Measurements from ENCODE around the gene NAT16.
A peak's percentile ranks its signal among the peaks of the same experiment; 100 is the strongest.

NAT16 gene

DNA sequence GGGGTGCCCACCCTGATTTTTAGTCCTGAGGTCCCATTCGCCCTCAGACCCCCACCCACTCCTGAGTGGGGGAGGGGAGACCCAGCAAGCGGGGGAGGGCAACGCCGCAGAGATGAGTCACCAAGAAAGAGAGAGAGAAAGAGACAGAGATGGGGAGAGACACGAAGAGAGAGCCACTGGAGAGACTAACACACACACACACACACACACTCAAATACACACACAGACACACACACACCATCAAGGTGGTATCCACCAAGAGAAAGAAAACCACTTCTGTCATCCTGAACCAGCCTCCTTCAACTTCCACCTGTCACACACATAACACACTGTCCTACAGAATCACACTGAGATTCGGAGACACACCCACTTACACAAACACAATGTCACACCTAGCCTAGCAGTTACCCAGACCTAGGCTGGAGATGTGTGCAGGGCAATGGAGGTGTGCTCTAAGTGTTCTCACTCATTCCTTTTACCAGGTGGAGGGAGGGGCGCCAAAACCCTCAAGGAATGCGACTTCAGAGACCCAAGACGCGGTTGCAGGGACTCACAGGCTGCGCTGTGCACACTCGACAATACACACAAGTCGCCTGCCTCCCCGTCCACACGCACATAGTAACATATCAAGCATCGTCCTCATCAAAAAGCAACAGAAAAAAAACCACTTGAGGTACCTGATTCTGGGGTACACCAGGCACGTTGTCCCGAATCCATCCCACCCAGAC is 10.8 kb downstream of the NAT16 start:
- Histone ChIP-seq H3K27me3 (ENCODE audit: insufficient read depth, low read length) (peaks cover 99% of the 10 kb centered on the region), H3K4me3 (ENCODE audit: low read length) (peak overlapping the region; percentile 75), H3K9ac (ENCODE audit: low read depth, low read length) (no peak overlapping the region)

DNA sequence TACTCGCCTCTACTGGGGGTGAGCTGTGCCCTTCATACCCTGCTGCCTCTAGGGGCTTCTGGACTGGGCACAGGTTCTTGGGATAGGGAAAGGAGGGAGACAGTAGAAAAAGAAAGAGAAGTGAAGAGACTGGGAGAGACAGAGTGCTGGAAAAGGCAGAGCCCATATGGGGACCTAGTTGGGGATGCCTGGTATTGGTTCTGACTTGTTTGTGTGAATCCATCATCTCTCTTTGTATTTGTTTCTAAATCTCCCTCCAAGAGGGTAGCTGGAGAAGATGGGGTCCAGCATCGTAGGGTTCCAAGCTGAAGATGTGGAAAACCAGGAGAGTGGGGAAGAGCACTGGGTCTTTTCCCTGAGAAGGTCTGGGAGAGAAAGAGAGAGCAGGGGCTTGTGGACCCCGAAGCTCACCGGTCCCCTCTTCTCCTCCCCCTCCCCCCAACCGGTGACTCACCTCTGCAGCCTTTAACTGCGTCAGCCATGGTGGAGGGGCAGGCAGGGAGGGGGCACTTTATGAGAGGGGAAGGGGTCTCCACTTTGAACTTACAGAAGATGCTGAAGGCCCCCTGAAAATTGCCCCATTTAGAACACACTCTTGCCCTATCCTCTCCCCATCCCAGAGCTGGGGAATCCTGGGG is 11.6 kb downstream of the NAT16 start:
- H3K4me1 ChIP-seq (ENCODE audit: insufficient read depth, low read length) = peaks cover 31% of the 10 kb centered on the region
- no peak overlapping the region for H3K27ac ChIP-seq (ENCODE audit: low read length)
- H3K9me3 ChIP-seq (ENCODE audit: insufficient read depth, low read depth, low read length) = no peaks in the 10 kb centered on the region
- H3K9ac ChIP-seq (ENCODE audit: low read depth, low read length) = no peak overlapping the region
- no peaks in the 10 kb centered on the region for H3K36me3 ChIP-seq (ENCODE audit: insufficient read depth, low read depth, low read length)
- peak overlapping the region; percentile 75; the same call in 1 of the 2 replicates for H3K4me3 ChIP-seq (ENCODE audit: low read length)
- H3K27me3 ChIP-seq (ENCODE audit: insufficient read depth, low read length) = peaks cover 99% of the 10 kb centered on the region

More for the DNA sequence above, 10.8 kb downstream of the NAT16 start:
- Histone ChIP-seq H3K36me3 (ENCODE audit: insufficient read depth, low read depth, low read length) (no peaks in the 10 kb centered on the region), H3K27ac (ENCODE audit: low read length) (no peak overlapping the region), H3K4me1 (ENCODE audit: insufficient read depth, low read length) (peaks cover 31% of the 10 kb centered on the region), H3K9me3 (ENCODE audit: insufficient read depth, low read depth, low read length) (no peaks in the 10 kb centered on the region)

DNA sequence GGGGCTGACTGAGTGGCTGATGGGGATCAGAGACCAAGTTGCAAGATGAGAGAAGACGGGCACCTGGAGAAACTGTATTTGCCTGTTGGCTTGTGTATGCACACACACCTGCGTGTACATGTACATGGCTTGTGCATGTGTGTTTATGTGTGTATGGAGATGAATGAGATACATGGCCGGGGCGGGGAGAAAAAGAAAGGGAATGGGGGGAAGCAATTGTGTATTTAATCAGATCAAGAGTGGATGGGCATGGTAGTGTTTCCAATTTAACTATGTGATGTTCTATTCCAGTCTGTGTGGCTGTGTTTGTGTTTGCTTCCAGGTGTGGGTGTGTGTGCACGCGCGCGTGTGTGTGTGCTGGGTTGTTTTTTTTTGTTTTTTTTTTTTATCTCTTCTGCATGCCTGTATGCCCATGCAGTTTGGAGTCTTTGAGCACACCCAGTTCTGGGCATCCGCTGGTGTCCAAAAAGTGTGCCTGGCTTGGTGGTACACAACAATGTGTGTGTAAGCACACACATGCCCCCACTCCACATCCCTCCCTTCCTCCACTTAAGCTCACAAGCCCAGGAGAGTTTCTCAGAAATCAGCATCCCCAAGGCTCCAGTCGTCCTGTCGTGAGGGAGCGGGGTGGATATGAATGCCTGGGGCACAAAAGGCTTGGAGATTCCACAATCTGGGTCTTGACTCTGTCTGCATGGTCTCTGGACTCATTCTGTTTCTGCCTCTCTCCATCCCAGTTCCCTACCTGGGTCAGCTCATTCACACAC is 12.3 kb downstream of the NAT16 start:
- Histone ChIP-seq H3K36me3 (ENCODE audit: insufficient read depth, low read depth, low read length) (no peaks in the 10 kb centered on the region), H3K9me3 (ENCODE audit: insufficient read depth, low read depth, low read length) (no peaks in the 10 kb centered on the region), H3K4me3 (ENCODE audit: low read length) (peak overlapping the region; percentile 75; the same call in 1 of the 2 replicates), H3K4me1 (ENCODE audit: insufficient read depth, low read length) (peaks cover 31% of the 10 kb centered on the region), H3K9ac (ENCODE audit: low read depth, low read length) (no peak overlapping the region), H3K27ac (ENCODE audit: low read length) (no peak overlapping the region), H3K27me3 (ENCODE audit: insufficient read depth, low read length) (peaks cover 95% of the 10 kb centered on the region)

DNA sequence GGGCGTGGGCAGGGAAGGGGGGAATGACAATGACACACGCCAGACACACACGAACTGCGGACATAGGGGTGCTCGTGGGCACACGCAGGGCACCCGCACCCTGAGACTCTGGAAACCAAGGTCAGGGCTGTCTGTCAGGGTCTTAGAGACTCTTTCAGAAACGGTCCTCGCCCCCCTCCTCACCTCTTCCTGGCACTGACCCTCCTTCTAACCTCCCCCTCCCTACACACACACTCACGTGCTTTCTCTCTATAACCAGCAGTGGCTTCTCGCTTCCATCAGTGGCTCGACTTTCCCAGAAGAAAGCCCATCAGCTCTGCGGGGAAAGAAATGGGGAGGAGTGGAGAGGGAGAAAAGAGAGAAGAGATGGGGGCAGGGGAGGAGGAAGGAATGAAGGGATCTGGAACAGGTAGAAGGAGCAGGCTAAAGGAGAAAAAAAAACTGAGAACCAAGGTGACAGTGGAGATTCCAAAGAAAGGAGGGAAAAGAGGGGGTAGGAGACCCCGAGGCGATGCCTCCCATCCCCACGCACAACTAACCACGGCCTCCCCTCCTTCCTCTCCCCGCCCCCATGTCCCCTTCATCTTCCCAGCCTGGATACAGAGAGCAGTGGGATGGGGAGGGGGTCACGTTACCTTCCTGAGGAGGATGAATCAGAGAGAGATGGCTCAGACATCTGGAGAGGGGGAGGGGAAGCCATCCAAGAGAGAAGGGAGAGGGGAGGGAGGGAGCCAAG is 13.0 kb downstream of the NAT16 start:
- Histone ChIP-seq H3K9ac (ENCODE audit: low read depth, low read length) (no peak overlapping the region; the same call in 1 of the 2 replicates), H3K4me3 (ENCODE audit: low read length) (peak overlapping the region; percentile 75), H3K9me3 (ENCODE audit: insufficient read depth, low read depth, low read length) (no peaks in the 10 kb centered on the region), H3K4me1 (ENCODE audit: insufficient read depth, low read length) (peaks cover 34% of the 10 kb centered on the region), H3K27me3 (ENCODE audit: insufficient read depth, low read length) (peaks cover 94% of the 10 kb centered on the region), H3K27ac (ENCODE audit: low read length) (no peak overlapping the region), H3K36me3 (ENCODE audit: insufficient read depth, low read depth, low read length) (no peaks in the 10 kb centered on the region)

DNA sequence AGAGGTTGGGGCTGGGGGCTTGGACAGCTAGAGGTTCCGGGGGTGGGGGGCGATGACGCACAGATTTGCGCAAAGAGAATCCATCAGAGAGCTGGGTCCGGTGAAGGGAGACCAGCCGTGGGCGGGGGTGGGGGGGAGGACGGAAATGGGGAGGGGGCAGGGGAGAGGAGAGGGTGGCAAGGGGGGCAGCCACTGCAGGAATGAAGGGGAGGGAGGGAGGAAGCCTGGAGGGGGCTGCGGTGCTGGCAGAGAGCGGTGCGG is 13.5 kb downstream of the NAT16 start:
- Histone ChIP-seq H3K4me3 (ENCODE audit: low read length) (peak overlapping the region; percentile 75; the same call in 1 of the 2 replicates), H3K27me3 (ENCODE audit: insufficient read depth, low read length) (peaks cover 92% of the 10 kb centered on the region), H3K4me1 (ENCODE audit: insufficient read depth, low read length) (peaks cover 35% of the 10 kb centered on the region), H3K9ac (ENCODE audit: low read depth, low read length) (no peak overlapping the region; the same call in 1 of the 2 replicates), H3K9me3 (ENCODE audit: insufficient read depth, low read depth, low read length) (no peaks in the 10 kb centered on the region), H3K27ac (ENCODE audit: low read length) (no peak overlapping the region), H3K36me3 (ENCODE audit: insufficient read depth, low read depth, low read length) (no peaks in the 10 kb centered on the region)

DNA sequence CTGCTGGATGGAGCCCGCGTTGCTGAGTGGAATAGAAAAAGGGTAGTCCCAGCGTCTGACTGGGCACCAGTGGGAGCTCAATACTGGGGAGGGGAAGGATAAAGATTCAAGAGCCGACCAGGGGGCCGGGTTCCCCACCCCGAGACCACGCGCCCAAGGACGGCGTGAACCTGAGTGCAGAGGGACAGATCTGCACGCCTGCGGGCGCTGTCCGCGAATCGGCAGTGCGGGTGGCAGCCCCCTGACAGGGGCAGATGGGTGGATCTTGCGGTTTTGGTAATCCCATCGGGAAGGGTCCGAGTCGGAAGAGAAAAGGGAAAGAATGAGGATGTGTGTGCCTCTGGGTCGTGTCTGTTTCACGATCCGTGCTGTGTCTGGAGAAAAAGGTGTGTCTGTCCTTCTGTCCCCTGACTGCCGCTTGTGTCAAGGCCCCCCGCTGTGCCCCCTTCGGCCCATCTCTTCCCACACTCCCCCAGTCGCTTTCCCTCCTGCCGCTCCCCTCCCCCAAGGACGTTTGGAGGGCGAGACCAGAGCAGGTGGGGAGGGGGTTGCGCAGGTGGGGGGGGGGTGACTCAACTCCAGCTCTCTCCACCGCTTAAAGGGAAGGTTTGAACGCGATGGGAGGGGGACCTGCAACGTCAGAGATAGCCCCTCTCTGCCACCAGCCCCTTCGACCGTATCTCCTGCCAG is 14.0 kb downstream of the NAT16 start:
- no peaks in the 10 kb centered on the region for H3K9me3 ChIP-seq (ENCODE audit: insufficient read depth, low read depth, low read length)
- H3K4me1 ChIP-seq (ENCODE audit: insufficient read depth, low read length) = peaks cover 37% of the 10 kb centered on the region
- peaks cover 87% of the 10 kb centered on the region for H3K27me3 ChIP-seq (ENCODE audit: insufficient read depth, low read length)
- H3K27ac ChIP-seq (ENCODE audit: low read length) = no peak overlapping the region
- no peak overlapping the region for H3K9ac ChIP-seq (ENCODE audit: low read depth, low read length)
- no peaks in the 10 kb centered on the region for H3K36me3 ChIP-seq (ENCODE audit: insufficient read depth, low read depth, low read length)
- H3K4me3 ChIP-seq (ENCODE audit: low read length) = peak overlapping the region; percentile 75

DNA sequence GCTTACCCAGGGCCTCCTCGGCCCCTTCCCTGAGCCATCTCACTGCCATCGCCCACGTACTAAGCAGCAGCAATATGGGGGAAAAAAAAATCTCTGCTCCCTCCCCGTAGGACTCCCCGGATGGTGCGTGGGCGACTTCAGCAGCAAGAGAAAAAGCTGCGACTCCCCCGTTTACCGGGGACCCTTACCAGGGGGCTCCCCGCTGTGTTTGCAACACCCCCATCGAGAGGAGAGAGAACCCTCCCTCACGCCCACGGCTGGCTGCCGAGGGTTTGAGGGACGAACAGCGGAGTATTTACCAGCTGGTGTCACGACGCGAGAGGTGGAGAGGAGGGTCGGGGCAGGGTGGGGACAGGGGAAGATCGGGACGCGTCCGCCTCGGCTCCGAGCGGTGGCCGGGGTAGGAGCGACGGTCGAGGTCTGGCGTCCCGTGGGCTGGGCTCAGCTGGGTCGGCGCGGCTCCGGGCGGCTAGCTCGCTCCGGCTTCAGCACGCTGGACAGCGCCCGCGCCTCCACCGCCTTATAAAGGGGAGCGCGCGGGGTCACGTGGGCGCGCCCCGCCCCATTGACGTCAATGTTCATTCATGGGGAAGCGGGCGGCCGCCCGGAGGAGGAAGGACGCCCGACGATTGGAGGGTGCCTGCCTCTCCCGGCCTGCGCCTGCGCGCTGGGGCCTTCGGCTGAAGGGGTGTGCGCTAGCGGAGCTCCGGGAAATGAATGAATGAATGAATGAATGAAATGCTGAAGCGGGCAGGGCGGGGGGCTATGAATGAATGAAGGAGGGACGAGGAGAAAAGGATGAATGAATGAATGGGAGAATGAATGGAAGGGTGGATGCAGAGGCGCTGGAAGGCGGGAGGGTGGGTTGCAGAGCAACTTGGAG is 14.8 kb downstream of the NAT16 start, which contains the start of gene VGF:
Gene VGF (minus strand): TSS at position 495 of the 883 bp plus-strand sequence. CDS start 726 bp downstream, outside the sequence.
- Histone ChIP-seq H3K27ac (ENCODE audit: low read length) (no peak within 1 kb of the TSS), H3K27me3 (ENCODE audit: insufficient read depth, low read length) (peaks cover 79% of the 10 kb centered on the region), H3K4me1 (ENCODE audit: insufficient read depth, low read length) (peaks cover 37% of the 10 kb centered on the region), H3K9me3 (ENCODE audit: insufficient read depth, low read depth, low read length) (no peaks in the 10 kb centered on the region), H3K36me3 (ENCODE audit: insufficient read depth, low read depth, low read length) (no peaks in the 10 kb centered on the region), H3K4me3 (ENCODE audit: low read length) (peak within 1 kb of the TSS; percentile 75), H3K9ac (ENCODE audit: low read depth, low read length) (no peak within 1 kb of the TSS; the same call in 1 of the 2 replicates)

DNA sequence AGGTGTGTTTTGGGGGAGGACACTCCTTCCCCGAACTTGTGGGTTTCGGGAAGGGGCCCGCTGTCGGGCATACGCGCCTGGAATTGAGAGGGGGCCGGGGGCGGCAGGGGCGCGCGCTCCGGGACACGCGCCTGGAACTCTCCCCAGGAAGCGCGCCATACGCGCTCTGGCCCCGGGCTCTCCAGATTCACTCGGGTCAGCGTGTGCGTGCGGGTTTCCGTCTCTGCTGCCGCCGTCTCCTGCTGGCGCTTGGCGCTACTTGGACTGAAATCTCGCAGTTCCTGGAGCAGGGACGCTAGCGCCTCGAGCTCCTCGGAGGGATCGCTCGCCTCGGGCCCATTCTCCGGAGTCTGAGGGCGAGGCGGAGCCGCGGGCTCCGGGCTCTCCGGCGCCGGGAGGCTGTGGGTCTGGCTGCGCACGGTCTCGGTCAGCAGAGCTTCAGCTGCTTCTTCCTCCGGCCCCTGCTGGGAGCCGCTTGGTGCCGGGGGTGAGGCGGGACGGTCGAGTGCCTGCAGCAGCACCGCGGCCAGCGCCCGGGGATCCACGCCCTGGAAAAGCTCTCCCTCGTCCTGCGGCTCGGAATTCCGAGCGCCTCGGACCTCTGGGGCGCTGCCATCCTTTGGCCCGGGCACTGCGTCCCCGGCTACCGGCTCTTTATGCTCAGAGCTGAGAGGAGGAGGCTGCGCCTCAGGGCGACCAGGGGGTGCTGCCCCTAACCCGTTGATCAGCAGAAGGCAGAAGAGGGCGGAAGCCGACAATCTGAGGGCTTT is 15.8 kb downstream of the NAT16 start:
- peak overlapping the region; percentile 69 for H3K4me3 ChIP-seq (ENCODE audit: low read length)
- no peaks in the 10 kb centered on the region for H3K9me3 ChIP-seq (ENCODE audit: insufficient read depth, low read depth, low read length)
- no peak overlapping the region for H3K27ac ChIP-seq (ENCODE audit: low read length)
- H3K27me3 ChIP-seq (ENCODE audit: insufficient read depth, low read length) = peaks cover 68% of the 10 kb centered on the region
- H3K9ac ChIP-seq (ENCODE audit: low read depth, low read length) = peak overlapping the region; percentile 41; the same call in 1 of the 2 replicates
- 0 out of 2 replicates have a peak, but pooled peaks cover under 1% of the 10 kb centered on the region for H3K36me3 ChIP-seq (ENCODE audit: insufficient read depth, low read depth, low read length)
- H3K4me1 ChIP-seq (ENCODE audit: insufficient read depth, low read length) = peaks cover 30% of the 10 kb centered on the region

DNA sequence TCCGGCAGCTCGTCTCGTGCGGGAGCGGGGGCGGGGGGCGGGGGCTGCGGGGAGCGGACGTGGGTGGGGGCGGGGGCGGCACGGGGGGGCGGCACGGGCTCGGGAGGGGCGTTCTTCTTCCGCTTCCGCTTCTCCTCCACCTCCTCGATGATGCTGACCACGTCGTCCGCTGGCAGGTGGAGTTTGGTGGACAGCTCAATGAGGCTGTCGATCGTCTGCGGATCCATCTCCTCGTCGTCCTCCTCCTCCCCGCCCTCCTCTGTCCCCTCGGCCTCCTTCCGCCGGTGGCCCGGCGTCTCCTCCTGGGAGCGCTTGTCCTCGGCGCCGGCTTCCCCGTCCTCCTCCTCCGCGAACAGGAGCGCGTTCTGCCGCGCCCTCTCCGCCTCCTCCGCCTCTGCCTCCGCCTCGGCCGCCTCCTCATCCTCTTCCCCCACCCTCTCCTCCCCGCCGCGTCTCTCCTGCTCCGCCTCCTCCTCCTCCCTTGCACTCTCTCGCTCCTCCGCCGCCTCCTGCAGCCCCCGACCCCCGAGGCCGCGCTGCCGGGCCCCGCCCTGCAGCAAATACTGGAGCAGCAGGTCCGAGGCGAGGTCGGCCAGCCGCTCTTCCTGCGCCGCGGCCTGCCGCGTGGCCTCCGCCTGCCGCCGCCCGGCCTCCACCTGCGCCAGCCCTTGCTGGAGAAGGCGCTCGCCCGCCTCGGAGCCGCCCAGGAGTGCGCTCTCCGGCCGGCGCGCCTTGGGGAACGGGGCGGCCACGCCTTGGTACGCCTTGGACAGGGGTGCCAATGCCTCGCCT is 16.6 kb downstream of the NAT16 start:
- H3K4me3 ChIP-seq (ENCODE audit: low read length) = peak overlapping the region; percentile 69
- H3K9me3 ChIP-seq (ENCODE audit: insufficient read depth, low read depth, low read length) = no peaks in the 10 kb centered on the region
- H3K27ac ChIP-seq (ENCODE audit: low read length) = no peak overlapping the region
- peaks cover 22% of the 10 kb centered on the region for H3K4me1 ChIP-seq (ENCODE audit: insufficient read depth, low read length)
- H3K36me3 ChIP-seq (ENCODE audit: insufficient read depth, low read depth, low read length) = peaks cover 7% of the 10 kb centered on the region; the same call in 1 of the 2 replicates
- H3K27me3 ChIP-seq (ENCODE audit: insufficient read depth, low read length) = peaks cover 61% of the 10 kb centered on the region
- peak overlapping the region; percentile 41; the same call in 1 of the 2 replicates for H3K9ac ChIP-seq (ENCODE audit: low read depth, low read length)

All from iPS-20b (cell line).